K562 (cell line): ENCODE results near the gene LRRC74B. TPM values are rescaled to one million over a fixed set of nuclear protein-coding genes. Genes with fewer than 3 reads are reported as not detected.

Experiments used
- CREB3 ChIP-seq: fragments of 450-650 bp; conservative IDR thresholded peaks from 2 replicates; pipeline ENCODE4 v1.6.1; 2016; ENCODE audit warnings: missing genetic modification characterization, low read depth, mild to moderate bottlenecking, missing compliant biosample characterization, moderate library complexity
- E2F3 ChIP-seq: fragments of 250-450 bp; sonication (Bioruptor Pico); IDR thresholded peaks from 2 replicates; pipeline ENCODE4 v1.4.0; 2020; ENCODE audit warnings: mild to moderate bottlenecking
- HIVEP1 ChIP-seq: fragments of 250-450 bp; sonication (Bioruptor Pico); IDR thresholded peaks from 2 replicates; pipeline ENCODE4 v1.4.0; 2020; ENCODE audit warnings: mild to moderate bottlenecking
- HMG20A ChIP-seq: fragments of 450-650 bp; formaldehyde crosslinking; conservative IDR thresholded peaks from 2 replicates; pipeline ENCODE4 v1.4.0; 2020; ENCODE audit warnings: mild to moderate bottlenecking, mixed read lengths
- JUND ChIP-seq, 2 experiments: IDR thresholded peaks; 2 replicates in 1 of 2; 3 replicates in 1 of 2; pipeline ENCODE4 v1.6.1; 2011; ENCODE audit warnings: borderline replicate concordance in 2 of 2, low read depth in 2 of 2, low read length in 2 of 2, improper control_type of control experiment in 1 of 2, missing biosample characterization in 1 of 2, missing genetic modification characterization in 1 of 2, missing genetic modification reagents in 1 of 2
- KLF1 ChIP-seq: fragments of 450-650 bp; IDR thresholded peaks from 2 replicates; pipeline ENCODE4 v1.6.1; 2016; ENCODE audit warnings: missing genetic modification characterization, missing compliant biosample characterization
- NCOR1 ChIP-seq: fragments of 450-650 bp; IDR thresholded peaks from 2 replicates; pipeline ENCODE4 v1.6.1; 2016; ENCODE audit warnings: mild to moderate bottlenecking, moderate library complexity
- PHB ChIP-seq: fragments of 250-450 bp; sonication (Bioruptor Pico); IDR thresholded peaks from 2 replicates; pipeline ENCODE4 v1.5.0; 2021
- RBM34 ChIP-seq: fragments of 200-400 bp; formaldehyde crosslinking; IDR thresholded peaks from 2 replicates; pipeline ENCODE4 v1.6.1; 2018; ENCODE audit warnings: low read length, borderline replicate concordance; ENCODE audit not compliant: insufficient read depth
- RFX7 ChIP-seq: fragments of 250-450 bp; sonication (Bioruptor Pico); IDR thresholded peaks from 2 replicates; pipeline ENCODE4 v1.5.1; 2021; ENCODE audit warnings: mild to moderate bottlenecking
- SP2 ChIP-seq: IDR thresholded peaks from 2 replicates; pipeline ENCODE4 v1.6.1; 2011; ENCODE audit warnings: mild to moderate bottlenecking, low read depth, low read length, moderate library complexity; ENCODE audit not compliant: poor library complexity, severe bottlenecking; ENCODE audit errors: extremely low read depth
- U2AF1 ChIP-seq: fragments of 200-400 bp; formaldehyde crosslinking; optimal IDR thresholded peaks from 2 replicates; pipeline ENCODE3; 2017; ENCODE audit warnings: mild to moderate bottlenecking, low read depth, low read length, moderate library complexity
- XRCC4 ChIP-seq: IDR thresholded peaks from one replicate; pipeline ENCODE4 v1.6.1; 2011; ENCODE audit not compliant: insufficient read depth, insufficient read length; ENCODE audit errors: extremely low read depth
- ZNF197 ChIP-seq: fragments of 200-800 bp; sonication (Bioruptor generic); IDR thresholded peaks from 2 replicates; pipeline ENCODE4 v1.6.1; 2016; ENCODE audit warnings: low read depth, missing genetic modification characterization, missing compliant biosample characterization
- ZNF639 ChIP-seq, 2 experiments: fragments of 200-800 bp in 1 of 2; sonication (Bioruptor generic) in 1 of 2; sonication (generic) in 1 of 2; formaldehyde crosslinking in 1 of 2; IDR thresholded peaks in 1 of 2; conservative IDR thresholded peaks in 1 of 2; 2 replicates each; pipeline versions ENCODE4 v1.5.0 to v1.6.1; 2016 to 2020; ENCODE audit warnings: missing compliant biosample characterization in 1 of 2, missing genetic modification characterization in 1 of 2, missing genetic modification reagents in 1 of 2
- ZNF644 ChIP-seq: fragments of 200-800 bp; sonication (Bioruptor generic); IDR thresholded peaks from 2 replicates; pipeline ENCODE4 v1.6.1; 2016; ENCODE audit warnings: low read depth, missing genetic modification characterization, missing compliant biosample characterization
- ZNF785 ChIP-seq: fragments of 250-450 bp; sonication (Bioruptor Pico); IDR thresholded peaks from 2 replicates; pipeline ENCODE4 v1.4.0; 2020; ENCODE audit warnings: mild to moderate bottlenecking
- polyA plus RNA-seq, 8 experiments: library from polyadenylated mRNA; depleted of rRNA in 4 of 8; stranded (reverse) in 5 of 8; unstranded in 3 of 8; fragments of >200 nt; fragmentation: Nextera tagmentation in 2 of 8; fragmentation: Illumina TruSeq in 1 of 8; extraction: Ambion mirVana in 2 of 8; extraction: Trizol in 1 of 8; gene quantifications; 2 replicates each; pipeline versions ENCODE4 v1.2.1 to v1.2.3, GENCODE V29; 2011 to 2014; ENCODE audit warnings: inconsistent platforms in 1 of 8, missing spikeins in 1 of 8
- total RNA-seq, 7 experiments: library from RNA; depleted of rRNA in 6 of 7; stranded (reverse); fragments of >200 nt in 6 of 7; fragmentation: Illumina TruSeq in 2 of 7; extraction: Trizol in 2 of 7; gene quantifications; 2 replicates each; pipeline versions ENCODE4 v1.2.1 to v1.2.3, GENCODE V29; 2011 to 2021; ENCODE audit warnings: low replicate concordance in 1 of 7

Gene LRRC74B
- total and polyA plus RNA-seq, 9 of the 15 experiments (the other 6 are each of a cell fraction or from before 2014, with no cell fraction given), result not detected

DNA sequence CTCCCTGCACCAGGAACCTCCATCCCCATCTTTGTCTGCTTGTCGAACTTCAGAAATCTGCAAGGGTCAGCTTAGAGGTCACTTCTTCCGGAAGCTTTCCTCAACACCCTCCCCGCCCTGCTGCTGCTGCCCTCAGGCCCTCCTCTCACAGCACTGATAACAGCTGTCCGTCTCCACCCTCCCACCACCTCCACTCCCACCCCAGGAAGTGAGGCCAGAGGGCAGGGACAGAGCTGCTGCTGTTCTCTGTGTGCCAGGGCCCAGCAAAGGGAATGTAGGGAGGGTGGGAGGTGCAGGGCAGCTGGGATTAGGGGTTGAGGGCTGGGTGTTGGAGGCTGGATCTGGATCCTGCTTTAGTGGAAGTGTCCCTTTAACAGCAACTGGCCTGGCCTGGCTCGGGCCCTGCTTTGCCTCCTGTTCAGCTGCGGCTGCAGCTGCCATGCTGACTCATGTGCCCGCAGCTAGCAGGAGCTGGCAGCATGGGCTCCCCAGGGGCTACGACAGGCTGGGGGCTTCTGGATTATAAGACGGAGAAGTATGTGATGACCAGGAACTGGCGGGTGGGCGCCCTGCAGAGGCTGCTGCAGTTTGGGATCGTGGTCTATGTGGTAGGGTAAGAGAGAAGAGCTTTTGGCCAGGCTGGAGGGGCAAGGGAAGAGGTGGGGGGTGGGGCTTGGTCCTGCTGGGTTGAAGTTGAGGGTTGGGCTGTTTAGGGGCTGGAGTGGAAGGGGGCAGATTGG is 30.9 kb upstream of the LRRC74B start, which contains the start of gene P2RX6 (continued):
- TF ChIP-seq JUND (IDR thresholded peaks at IDR 0.05; ENCODE audit: borderline replicate concordance, low read depth, low read length) (peak; percentile 85), JUND (tag; IDR thresholded peaks at IDR 0.05; ENCODE audit: borderline replicate concordance, low read depth, low read length) (peak; percentile 87; the same call in 2 of the 3 replicates), HIVEP1 (CRISPR knock-in tag) (no peak), ZNF785 (no peak), RFX7 (peak; percentile 83; the same call in 1 of the 2 replicates), E2F3 (CRISPR knock-in tag) (no peak; the same call in 1 of the 2 replicates), ZNF197 (CRISPR knock-in tag) (no peak), NCOR1 (no peak), SP2 (peak; percentile 13), RBM34 (no peak), U2AF1 (no peak), ZNF644 (tag) (no peak), PHB (CRISPR knock-in tag) (peak; percentile 90), ZNF639 (CRISPR knock-in tag; conservative IDR thresholded peaks at IDR 0.05 in 1 of 2, IDR thresholded peaks at IDR 0.05 in 1 of 2) (no peak), CREB3 (tag) (no peak), XRCC4 (no peak), KLF1 (tag) (peak; percentile 96), HMG20A (CRISPR knock-in tag) (0 out of 2 replicates have a peak, but pooled peaks have one; percentile 6)
